ENCODE results near the gene COQ4.

Gene COQ4

DNA sequence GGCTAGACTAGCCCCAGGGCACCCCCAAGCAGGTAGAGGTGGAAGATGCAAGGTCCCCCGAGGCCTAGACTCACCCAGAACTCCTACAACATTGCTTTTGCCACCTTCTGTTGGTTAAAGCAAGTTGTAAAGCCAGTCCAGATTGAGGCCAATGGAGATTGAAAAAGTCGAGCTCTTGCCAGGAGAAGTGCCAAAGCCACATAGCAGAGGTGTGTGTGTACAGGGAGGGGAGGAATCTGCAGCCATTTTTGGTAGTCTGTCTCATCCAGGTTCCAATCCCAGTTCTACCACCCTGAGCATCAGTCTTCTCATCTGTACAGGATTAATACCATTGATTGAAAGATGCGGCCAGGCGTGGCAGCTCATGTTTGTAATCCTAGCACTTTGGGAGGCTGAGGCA is 36.2 kb downstream of the COQ4 start:
- H3K4me3 ChIP-seq (ENCODE audit: low read depth, low read length): no peak overlapping the region
- no peak for DNase-seq (ENCODE audit: low read depth)
- TF ChIP-seq, protein P1, sequence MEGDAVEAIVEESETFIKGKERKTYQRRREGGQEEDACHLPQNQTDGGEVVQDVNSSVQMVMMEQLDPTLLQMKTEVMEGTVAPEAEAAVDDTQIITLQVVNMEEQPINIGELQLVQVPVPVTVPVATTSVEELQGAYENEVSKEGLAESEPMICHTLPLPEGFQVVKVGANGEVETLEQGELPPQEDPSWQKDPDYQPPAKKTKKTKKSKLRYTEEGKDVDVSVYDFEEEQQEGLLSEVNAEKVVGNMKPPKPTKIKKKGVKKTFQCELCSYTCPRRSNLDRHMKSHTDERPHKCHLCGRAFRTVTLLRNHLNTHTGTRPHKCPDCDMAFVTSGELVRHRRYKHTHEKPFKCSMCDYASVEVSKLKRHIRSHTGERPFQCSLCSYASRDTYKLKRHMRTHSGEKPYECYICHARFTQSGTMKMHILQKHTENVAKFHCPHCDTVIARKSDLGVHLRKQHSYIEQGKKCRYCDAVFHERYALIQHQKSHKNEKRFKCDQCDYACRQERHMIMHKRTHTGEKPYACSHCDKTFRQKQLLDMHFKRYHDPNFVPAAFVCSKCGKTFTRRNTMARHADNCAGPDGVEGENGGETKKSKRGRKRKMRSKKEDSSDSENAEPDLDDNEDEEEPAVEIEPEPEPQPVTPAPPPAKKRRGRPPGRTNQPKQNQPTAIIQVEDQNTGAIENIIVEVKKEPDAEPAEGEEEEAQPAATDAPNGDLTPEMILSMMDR (conservative IDR thresholded peaks at IDR 0.05; ENCODE audit: low read depth, low read length): no peak

DNA sequence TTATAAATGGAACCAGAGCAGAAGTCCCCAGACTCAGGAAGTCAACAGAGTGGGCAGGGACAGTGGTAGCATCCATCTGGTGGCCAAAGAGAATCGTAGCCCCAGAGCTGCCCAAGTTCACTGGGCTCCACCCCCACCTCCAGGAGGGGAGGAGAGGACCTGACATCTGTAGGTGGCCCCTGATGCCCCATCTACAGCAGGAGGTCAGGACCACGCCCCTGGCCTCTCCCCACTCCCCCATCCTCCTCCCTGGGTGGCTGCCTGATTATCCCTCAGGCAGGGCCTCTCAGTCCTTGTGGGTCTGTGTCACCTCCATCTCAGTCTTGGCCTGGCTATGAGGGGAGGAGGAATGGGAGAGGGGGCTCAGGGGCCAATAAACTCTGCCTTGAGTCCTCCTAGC is 38.2 kb downstream of the COQ4 start:
- TF ChIP-seq, protein P1 (conservative IDR thresholded peaks at IDR 0.05; ENCODE audit: low read depth, low read length): no peak
- no peak overlapping the region for H3K4me3 ChIP-seq (ENCODE audit: low read depth, low read length)
- no peak for DNase-seq (ENCODE audit: low read depth)

DNA sequence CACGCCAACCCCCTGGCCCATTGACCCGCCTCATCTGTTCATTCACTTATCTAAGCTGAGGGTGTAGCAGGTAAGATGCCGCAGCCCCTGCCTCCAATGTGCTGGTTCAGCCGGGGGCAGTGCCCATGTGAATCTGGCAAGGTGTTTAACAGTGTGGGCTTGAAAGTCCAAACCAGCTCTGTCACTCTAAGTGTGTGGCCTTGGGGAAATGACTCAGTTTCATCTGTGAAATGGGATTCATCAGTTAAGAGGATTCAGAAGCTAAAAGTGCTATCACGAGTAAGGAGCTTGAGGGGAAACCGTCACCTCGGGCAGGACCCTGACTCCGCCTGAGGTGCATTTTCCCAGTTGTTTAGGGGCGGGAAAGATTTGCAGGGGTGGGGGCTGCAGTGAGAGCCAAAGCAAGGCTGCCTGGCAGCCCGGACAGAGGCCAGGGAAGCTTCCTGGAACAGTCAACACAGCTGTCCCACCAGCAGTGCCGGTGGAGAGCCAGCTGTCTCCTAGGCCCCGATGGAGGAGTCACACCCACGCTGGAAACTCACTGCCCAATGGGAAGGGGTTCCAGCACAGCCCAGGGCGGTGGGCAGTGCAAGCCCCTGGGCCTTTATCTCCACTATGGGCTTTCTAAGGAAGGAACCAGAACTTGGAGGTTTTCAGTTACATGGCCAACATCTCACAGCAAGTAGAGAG is 38.8 kb downstream of the COQ4 start:
- TF ChIP-seq, protein P1 (conservative IDR thresholded peaks at IDR 0.05; ENCODE audit: low read depth, low read length): no peak
- DNase-seq (ENCODE audit: low read depth): no peak
- H3K4me3 ChIP-seq (ENCODE audit: low read depth, low read length): peak overlapping the region; percentile 65

DNA sequence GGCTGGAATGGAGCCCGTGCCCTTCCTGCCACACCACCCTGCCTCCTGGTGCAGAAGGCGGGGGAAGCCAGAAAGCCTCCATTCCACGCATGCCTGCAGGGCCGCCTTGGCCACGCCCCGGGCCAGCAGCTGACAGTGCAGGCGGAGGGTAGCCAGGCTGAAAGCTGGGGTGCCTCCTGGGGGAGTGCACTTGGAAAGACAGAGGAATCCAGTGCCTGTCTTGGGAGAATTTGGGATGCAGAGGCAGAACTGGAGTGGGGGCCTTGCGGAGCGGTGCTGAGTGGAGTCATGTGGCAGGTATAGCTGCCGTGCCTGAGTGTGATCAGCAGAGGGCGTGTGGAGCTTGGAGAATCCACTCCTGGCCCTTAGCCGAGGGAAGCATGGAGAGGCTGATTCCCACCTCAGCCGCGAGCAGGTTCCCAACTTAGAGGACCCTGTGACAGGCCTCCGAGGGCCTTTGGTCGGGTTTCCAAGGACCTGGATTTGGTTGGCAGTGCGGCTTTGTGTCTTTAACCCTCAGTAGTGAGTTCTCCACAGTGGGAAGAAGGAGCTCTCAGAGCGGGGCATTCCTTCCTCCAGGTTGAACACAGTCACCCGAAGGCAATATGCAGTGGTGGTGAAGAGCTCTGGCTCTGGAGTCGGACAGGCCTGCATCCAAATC is 39.5 kb downstream of the COQ4 start:
- peak; percentile 86 for DNase-seq (ENCODE audit: low read depth)
- TF ChIP-seq, protein P1 (conservative IDR thresholded peaks at IDR 0.05; ENCODE audit: low read depth, low read length): peak; percentile 88
- peak overlapping the region; percentile 65 for H3K4me3 ChIP-seq (ENCODE audit: low read depth, low read length)

DNA sequence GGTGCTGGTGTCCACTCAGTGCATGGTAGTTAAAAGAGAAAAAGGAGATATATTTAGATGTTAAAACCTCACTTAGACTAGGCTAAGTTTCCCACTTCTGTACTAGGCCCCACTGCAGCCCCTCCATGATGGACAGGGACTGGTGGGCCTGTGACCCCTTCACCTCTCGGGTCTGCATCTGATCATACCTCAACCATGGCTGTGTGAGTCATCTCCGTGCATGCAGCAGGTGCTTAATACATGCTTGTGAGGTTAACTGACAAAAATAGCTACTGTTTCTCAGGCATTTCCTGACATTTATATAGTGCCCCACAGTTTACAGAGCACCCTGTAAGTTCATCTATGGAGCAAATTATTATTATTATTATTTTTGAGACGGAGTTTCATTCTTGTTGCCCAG is 40.1 kb downstream of the COQ4 start:
- no peak for DNase-seq (ENCODE audit: low read depth)
- TF ChIP-seq, protein P1 (conservative IDR thresholded peaks at IDR 0.05; ENCODE audit: low read depth, low read length): no peak
- no peak overlapping the region for H3K4me3 ChIP-seq (ENCODE audit: low read depth, low read length)

DNA sequence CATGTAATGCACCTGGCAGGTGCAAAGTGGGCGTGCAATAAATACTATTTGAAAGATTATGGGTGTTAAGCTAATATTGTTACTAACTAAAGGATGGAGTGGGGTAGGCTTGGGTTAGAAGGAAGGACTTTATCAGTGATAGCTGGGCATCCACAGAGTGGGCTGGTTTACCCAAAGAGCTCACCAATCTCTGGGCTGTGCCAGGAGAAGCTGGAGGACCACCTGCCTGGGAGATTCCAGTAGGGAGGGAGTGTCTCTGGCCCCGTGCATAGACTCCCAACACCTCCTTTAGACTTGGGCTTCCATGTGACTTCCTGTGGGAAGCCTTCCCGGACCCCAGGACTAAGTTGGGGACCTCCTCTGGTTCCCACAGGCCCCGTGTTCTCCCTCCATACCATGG is 42.9 kb downstream of the COQ4 start:
- H3K4me3 ChIP-seq (ENCODE audit: low read depth, low read length): no peak overlapping the region
- TF ChIP-seq, protein P1 (conservative IDR thresholded peaks at IDR 0.05; ENCODE audit: low read depth, low read length): no peak

More for the DNA sequence above, 42.9 kb downstream of the COQ4 start:
- DNase-seq (ENCODE audit: low read depth): no peak

All from choroid plexus epithelial cell (primary cell).